Activated CD4-positive, alpha-beta T cell treated with anti-CD3 and anti-CD28 coated beads for 48 hours (primary cell): ENCODE measurements around the gene PREB.
"Not testable (repeated sequence)": the region's sequence is repeated elsewhere in the genome, so short reads cannot be mapped to it uniquely, and the experiment has no call there.

Experiments
- DNase-seq: peaks from one replicate; pipeline ENCODE4 v3.0.0-alpha.2; 2020

The PREB gene

GRCh38 chr2:27133905-27134780 lies at the start of gene PREB:
TSS of gene PREB (minus strand) at chr2:27134636. CDS start at chr2:27134421, 215 bp downstream.
- DNase-seq, result peak; percentile 99

GRCh38 chr2:27184115-27184514 lies 49.7 kb upstream of the PREB start:
- DNase-seq, result no peak

- no peak for DNase-seq
These were observed 47.9 kb upstream of the PREB start for GRCh38 chr2:27182346-27182745.

- DNase-seq, result no peak
These were observed 45.0 kb upstream of the PREB start for GRCh38 chr2:27179344-27180000.

GRCh38 chr2:27178469-27178868 lies 44.0 kb upstream of the PREB start:
- DNase-seq, result no peak

DNA sequence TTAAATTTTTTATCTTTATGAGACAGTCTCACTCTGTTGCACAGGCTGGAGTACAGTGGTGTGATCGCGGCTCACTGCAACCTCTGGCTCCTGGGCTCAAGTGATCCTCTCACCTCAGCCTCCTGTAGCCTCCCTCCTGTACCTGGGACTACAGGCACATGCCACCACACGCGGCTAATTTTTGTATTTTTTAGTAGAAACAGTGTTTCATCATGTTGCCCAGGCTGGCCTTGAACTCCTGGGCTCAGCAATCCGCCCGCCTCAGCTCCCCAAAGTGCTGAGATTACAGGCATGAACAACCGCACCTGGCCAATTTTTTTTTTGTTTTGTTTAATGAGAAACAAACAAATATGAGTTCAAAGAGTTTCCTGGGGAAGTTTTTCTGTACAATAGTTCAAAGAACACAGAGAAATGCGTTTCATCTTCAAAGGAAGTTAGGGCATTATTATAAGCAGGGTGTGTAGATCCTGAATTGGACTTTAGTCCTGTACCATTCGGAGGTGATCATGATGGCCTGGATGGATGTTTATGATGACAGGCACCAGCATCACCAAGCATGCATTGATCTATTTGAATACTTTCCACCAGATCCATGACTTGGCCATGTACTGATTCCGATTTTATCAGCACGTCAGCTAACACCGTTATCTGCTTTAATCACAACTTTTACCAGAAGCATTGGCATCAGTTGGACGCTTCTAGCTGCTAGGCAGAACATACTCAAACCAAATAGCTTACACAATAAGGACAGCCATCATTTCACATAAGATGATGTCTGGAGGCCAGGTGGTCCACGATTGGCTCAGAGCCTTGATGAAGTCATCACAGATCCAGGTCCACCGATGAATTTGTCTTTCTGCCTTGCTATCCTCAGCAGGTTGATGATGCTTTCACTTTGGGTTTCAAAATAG lies 43.3 kb upstream of the PREB start:
- DNase-seq, result no peak

DNA sequence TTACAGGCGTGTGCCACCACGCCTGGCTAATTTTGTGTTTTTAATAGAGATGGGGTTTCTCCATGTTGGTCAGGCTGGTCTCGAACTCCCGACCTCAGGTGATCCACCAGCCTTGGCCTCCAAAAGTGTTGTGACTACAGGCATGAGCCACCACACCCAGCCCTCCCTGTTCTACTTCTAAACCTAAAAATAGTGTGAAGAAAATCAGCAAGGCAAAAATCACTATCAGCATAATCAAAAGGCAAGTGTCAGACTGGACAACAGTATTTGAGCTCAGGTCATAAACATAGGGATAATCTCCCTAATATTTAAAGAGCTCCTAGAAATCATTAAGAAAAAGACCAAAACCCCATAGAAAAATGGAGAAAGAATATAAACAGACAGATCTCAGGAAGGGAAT lies 41.3 kb upstream of the PREB start:
- DNase-seq, result not testable (repeated sequence)

DNA sequence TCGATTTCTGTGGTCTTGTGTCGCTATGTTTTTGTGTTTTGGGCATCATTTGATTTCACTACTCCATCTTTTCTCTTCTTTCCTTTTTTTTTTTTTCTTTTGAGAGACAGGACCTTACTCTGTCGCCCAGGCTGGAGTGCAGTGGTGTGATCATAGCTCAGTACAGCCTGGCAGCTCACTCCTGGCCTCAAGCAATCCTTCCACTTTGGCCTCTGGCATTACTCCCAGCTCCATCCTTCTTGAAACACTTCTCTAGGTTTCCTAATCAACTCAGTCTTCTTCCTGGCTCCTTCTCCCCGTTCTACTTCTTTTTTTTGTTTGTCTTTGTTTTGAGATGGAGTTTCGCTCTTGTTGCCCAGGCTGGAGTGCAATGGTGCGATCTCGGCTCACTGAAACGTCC lies 40.9 kb upstream of the PREB start:
- DNase-seq, result no peak

- DNase-seq, result no peak
These were observed 40.2 kb upstream of the PREB start for GRCh38 chr2:27174638-27175037.

GRCh38 chr2:27171351-27171848 lies 37.0 kb upstream of the PREB start:
- no peak for DNase-seq

DNA sequence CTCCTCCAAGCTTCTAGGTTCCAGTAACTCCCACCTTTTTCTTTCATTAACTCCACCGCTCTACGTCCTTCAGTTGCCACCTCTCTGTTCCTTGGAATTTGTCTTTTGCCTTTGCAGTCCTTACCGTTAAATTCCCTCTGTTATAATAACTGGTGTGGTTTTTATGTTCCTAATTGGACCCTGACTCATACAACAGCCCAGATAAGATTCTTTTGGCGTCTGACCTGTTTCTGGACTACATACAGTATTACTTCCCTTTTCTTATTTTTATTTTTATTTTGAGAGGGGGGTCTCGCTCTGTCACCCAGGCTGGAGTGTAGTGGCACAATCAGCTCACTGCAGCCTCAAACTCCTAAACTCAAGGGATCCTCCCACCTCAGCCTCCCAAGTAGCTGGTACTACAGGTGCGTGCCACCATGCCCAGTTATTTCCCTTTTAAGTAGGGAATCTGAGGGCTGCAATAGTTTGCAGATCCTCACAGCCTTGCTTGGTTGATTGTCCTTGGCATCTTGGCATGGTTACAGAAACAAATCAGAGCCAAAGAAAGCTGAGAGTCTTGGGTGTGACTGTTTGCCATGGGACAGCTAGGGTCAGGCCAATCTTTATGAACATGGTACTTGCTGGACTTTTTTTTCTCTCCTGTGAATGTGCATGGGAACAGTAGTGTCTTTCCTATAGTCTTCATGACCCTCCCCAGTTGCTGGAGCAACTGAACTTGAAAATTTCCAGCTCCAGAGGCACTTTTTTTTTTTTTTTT lies 36.3 kb upstream of the PREB start:
- DNase-seq, result no peak

DNA sequence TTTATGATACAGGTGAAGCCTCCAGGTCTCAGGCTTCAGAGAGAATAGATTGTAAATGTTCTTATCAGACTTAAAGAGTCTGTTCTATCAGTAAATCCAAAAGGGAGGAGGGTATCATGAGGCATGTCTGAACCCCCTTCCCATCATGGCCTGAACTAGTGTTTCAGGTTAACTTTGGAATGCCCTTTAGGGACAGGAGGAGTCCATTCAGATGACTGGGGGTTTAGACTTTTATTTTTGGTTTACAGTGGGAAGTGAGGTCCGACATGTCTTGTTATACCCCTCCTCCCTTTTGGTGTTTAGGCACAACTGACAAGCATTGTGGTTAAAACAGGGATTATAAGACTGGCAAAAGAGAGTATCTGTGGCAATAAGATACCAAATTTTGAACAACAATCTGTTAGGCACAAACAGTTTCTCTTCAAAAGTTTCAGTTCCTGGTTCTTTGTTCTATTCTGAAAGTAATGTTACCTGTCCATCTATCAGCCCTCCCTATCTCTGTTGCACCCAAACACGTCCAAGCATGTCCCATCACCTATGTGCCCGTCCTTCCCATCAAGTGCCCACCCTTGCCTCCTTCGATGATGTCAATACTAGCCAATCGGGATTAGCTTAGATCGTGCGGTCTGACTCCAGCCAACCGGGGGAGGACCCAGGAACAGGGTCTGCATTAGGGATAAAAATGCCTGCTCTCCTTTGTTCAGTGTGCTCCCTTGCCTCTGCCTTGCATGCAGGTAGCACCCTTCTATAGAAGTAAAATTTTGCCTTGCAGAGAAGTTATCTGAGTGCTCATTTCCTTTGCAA lies 30.7 kb upstream of the PREB start:
- DNase-seq, result no peak

GRCh38 chr2:27162151-27163121 lies 28.0 kb upstream of the PREB start:
- no peak for DNase-seq

- no peak for DNase-seq
These were observed 25.8 kb upstream of the PREB start for GRCh38 chr2:27160191-27160590.

DNA sequence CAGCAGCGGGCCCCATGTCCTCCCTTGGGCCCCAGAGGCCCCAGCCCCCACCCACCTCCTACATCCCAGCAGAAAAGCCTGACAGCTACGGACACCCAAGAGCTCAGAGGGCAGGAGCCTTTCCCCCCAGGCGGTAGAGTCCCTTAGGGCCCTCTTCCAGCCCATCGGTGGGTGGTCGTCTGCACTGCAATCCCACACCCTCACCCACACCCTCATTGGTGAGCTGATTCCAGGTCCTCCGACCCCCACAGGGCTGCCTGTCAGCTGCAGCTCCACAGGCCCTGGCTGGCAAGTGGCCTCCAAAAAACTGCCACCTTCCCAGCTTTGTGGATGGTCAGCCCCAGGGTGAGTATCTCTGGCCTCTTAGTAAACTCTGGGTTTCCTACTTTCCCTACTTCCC lies 24.8 kb upstream of the PREB start:
- no peak for DNase-seq

DNA sequence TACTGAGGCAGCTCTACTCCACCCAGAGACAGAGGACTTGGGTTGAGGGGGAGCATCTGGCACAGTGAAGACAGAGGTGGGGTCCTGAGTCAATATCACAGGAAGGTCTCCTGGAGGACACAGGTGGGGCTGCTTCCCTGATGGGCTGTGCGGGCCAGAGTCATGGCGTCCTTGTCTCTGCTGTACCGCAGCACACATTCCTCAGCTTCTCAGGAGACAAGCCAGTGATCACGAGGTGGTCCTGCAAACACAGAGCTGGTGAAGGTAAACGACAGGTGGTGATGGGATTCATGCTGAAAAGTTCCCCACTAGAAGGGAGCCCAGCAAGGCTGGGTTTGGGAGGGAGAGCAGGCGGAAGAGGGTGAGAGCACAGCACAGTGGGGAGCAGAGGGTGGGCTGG lies 24.0 kb upstream of the PREB start:
- no peak for DNase-seq

GRCh38 chr2:27155069-27155520 lies 20.7 kb upstream of the PREB start:
- DNase-seq, result no peak

GRCh38 chr2:27154488-27154887 lies 20.1 kb upstream of the PREB start:
- no peak for DNase-seq

DNA sequence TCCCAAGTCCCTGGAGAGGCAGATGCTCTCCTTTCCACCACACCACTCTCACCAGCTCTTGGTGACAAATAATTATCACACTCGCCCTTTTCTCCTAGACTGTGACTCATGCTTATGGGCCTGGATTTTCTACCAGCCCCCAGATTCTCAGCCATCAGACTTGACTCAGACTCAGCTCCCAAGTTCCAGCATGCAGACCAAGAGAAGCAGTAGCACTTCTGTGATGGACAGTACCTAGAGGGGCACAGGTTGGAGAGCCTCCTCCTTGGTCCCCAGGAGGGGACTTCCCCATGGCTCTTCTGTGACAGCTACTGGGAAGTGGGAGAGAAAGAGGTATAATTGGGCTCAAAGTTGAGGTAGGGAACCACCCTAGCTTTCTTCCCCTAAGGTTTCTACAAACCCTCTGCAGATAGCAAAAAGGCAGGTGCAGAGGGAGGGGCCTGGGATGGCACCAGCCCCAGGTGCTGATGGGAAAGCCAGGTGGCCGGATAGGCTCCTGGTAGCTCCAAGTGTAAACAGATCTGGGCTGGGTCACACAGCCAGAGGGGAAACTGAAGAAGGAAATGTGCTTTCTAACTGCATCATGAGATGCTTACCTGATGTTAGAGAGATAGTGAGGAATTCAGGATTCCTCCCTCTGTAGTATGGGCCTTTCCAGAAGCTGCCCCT lies 18.5 kb upstream of the PREB start:
- no peak for DNase-seq
